IMR-90 (cell line): ENCODE results near the gene NLGN1. TPM values are rescaled to one million over a fixed set of nuclear protein-coding genes. Genes with fewer than 3 reads are reported as not detected.

Experiments
- ATAC-seq: fragments of 200-7000 bp; cut with Tn5 transposase; 2 replicates; pipeline ENCODE4 v1.9.1; 2020; ENCODE audit warnings: low read depth, mild to moderate bottlenecking, moderate library complexity
- BruUV-seq: library from RNA; stranded (reverse); fragments of 400-500 nt; replicated peaks from 2 replicates; lab custom pipeline; 2021; lab: Mats Ljungman, UMichigan
- CTCF ChIA-PET: fragments of 300-600 bp; formaldehyde crosslinking; extraction: SDS; loops from one replicate; lab custom pipeline; 2021; ENCODE audit warnings: antibody characterized with exemption; lab: Yijun Ruan, JAX
- POLR2A ChIA-PET: fragments of 300-600 bp; sonication (Branson Sonifier 250); formaldehyde crosslinking; loops from one replicate; lab custom pipeline; 2022; ENCODE audit warnings: antibody characterized with exemption; ENCODE audit not compliant: unreplicated experiment; lab: Charles Lee
- DNase-seq: peaks from one replicate; pipeline ENCODE4 v3.0.0; 2013
- H2AFZ ChIP-seq: replicated peaks from 2 replicates; pipeline ENCODE3; 2013; ENCODE audit warnings: low read length, mild to moderate bottlenecking; ENCODE audit not compliant: poor library complexity
- H2AK5ac ChIP-seq: 2 replicates; pipeline ENCODE4 v1.6.1; 2013; ENCODE audit warnings: low read depth, low read length, inconsistent platforms
- H2AK9ac ChIP-seq: replicated peaks from 2 replicates; pipeline ENCODE3; 2013; ENCODE audit warnings: mild to moderate bottlenecking, low read depth, low read length, moderate library complexity; ENCODE audit not compliant: poor library complexity
- H2BK120ac ChIP-seq: 2 replicates; pipeline ENCODE4 v1.6.1; 2013; ENCODE audit warnings: low read depth, low read length, inconsistent platforms
- H2BK15ac ChIP-seq: 3 replicates; pipeline ENCODE4 v1.6.1; 2013; ENCODE audit warnings: low read depth, low read length, inconsistent platforms
- H2BK20ac ChIP-seq: 2 replicates; pipeline ENCODE4 v1.6.1; 2013; ENCODE audit warnings: low read depth, mild to moderate bottlenecking, inconsistent platforms, low read length, moderate library complexity
- H2BK5ac ChIP-seq: 2 replicates; pipeline ENCODE4 v1.6.1; 2013; ENCODE audit warnings: mild to moderate bottlenecking, low read depth, low read length, inconsistent platforms; ENCODE audit not compliant: poor library complexity, severe bottlenecking
- H3K14ac ChIP-seq: replicated peaks from 2 replicates; pipeline ENCODE4 v1.6.1; 2013; ENCODE audit warnings: low read depth, low read length, inconsistent platforms
- H3K18ac ChIP-seq: 2 replicates; pipeline ENCODE4 v1.6.1; 2013; ENCODE audit warnings: low read depth, low read length, control low read depth
- H3K23ac ChIP-seq: 2 replicates; pipeline ENCODE4 v1.6.1; 2013; ENCODE audit warnings: low read depth, low read length, inconsistent platforms
- H3K27ac ChIP-seq: 2 replicates; pipeline ENCODE4 v1.5.1; 2013; ENCODE audit warnings: mild to moderate bottlenecking, control low read depth, low read length; ENCODE audit not compliant: insufficient read depth
- H3K27me3 ChIP-seq: 2 replicates; pipeline ENCODE4 v1.6.1; 2013; ENCODE audit warnings: low read length; ENCODE audit not compliant: control insufficient read depth, insufficient read depth
- H3K36me3 ChIP-seq: 2 replicates; pipeline ENCODE4 v1.6.1; 2013; ENCODE audit warnings: low read length, mixed read lengths; ENCODE audit not compliant: control insufficient read depth, insufficient read depth
- H3K4ac ChIP-seq: 2 replicates; pipeline ENCODE4 v1.6.1; 2013; ENCODE audit warnings: low read depth, low read length, inconsistent platforms
- H3K4me1 ChIP-seq: 2 replicates; pipeline ENCODE4 v1.6.1; 2013; ENCODE audit warnings: low read length, mixed read lengths; ENCODE audit not compliant: control insufficient read depth, insufficient read depth
- H3K4me2 ChIP-seq: 2 replicates; pipeline ENCODE4 v1.6.1; 2013; ENCODE audit warnings: low read depth, mild to moderate bottlenecking, control low read depth, low read length, moderate library complexity
- H3K4me3 ChIP-seq: 2 replicates; pipeline ENCODE4 v1.5.1; 2013; ENCODE audit warnings: low read depth, mild to moderate bottlenecking, control low read depth, low read length, moderate library complexity; ENCODE audit not compliant: insufficient read depth
- H3K56ac ChIP-seq: 2 replicates; pipeline ENCODE4 v1.6.1; 2013; ENCODE audit warnings: low read length, inconsistent platforms; ENCODE audit not compliant: insufficient read depth; ENCODE audit errors: extremely low read depth
- H3K79me1 ChIP-seq, 2 experiments: 2 replicates each; pipeline ENCODE4 v1.6.1; 2013; ENCODE audit warnings: low read length in 2 of 2, inconsistent platforms in 1 of 2, low read depth in 1 of 2
- H3K9ac ChIP-seq: 2 replicates; pipeline ENCODE4 v1.6.1; 2013; ENCODE audit warnings: low read depth, low read length, control low read depth
- H3K9me1 ChIP-seq: 2 replicates; pipeline ENCODE4 v1.6.1; 2013; ENCODE audit warnings: low read length, inconsistent platforms; ENCODE audit not compliant: insufficient read depth
- H3K9me3 ChIP-seq: 2 replicates; pipeline ENCODE4 v1.6.1; 2013; ENCODE audit warnings: low read length; ENCODE audit not compliant: control insufficient read depth, insufficient read depth
- H4K20me1 ChIP-seq: 2 replicates; pipeline ENCODE4 v1.6.1; 2013; ENCODE audit warnings: low read length, inconsistent platforms; ENCODE audit not compliant: insufficient read depth
- H4K5ac ChIP-seq: 2 replicates; pipeline ENCODE4 v1.6.1; 2013; ENCODE audit warnings: mild to moderate bottlenecking, low read depth, low read length, control low read depth
- H4K8ac ChIP-seq, 2 experiments: 2 replicates each; pipeline ENCODE4 v1.6.1; 2013; ENCODE audit warnings: low read depth in 2 of 2, low read length in 2 of 2, control low read depth in 1 of 2, inconsistent platforms in 1 of 2
- H4K91ac ChIP-seq: 2 replicates; pipeline ENCODE4 v1.6.1; 2013; ENCODE audit warnings: low read depth, low read length, inconsistent platforms; ENCODE audit not compliant: insufficient read depth
- CEBPB ChIP-seq: IDR thresholded peaks from 2 replicates; pipeline ENCODE4 v1.6.1; 2012; ENCODE audit warnings: low read depth, low read length, improper control_type of control experiment
- CHD1 ChIP-seq: IDR thresholded peaks from 2 replicates; pipeline ENCODE4 v1.6.1; 2012; ENCODE audit warnings: low read depth, low read length, improper control_type of control experiment
- FOS ChIP-seq: fragments of 150-350 bp; IDR thresholded peaks from 2 replicates; pipeline ENCODE4 v1.6.1; 2016; ENCODE audit warnings: low read depth, low read length
- MXI1 ChIP-seq: IDR thresholded peaks from 2 replicates; pipeline ENCODE4 v1.6.1; 2012; ENCODE audit warnings: low read depth, mild to moderate bottlenecking, low read length, moderate library complexity, borderline replicate concordance
- NFE2L2 ChIP-seq: fragments of 150-350 bp; IDR thresholded peaks from 2 replicates; pipeline ENCODE4 v1.6.1; 2016; ENCODE audit warnings: low read depth, mild to moderate bottlenecking, low read length
- POLR2A ChIP-seq: IDR thresholded peaks from 2 replicates; pipeline ENCODE4 v1.6.1; 2012; ENCODE audit warnings: mild to moderate bottlenecking, low read depth, low read length
- SMC3 ChIP-seq: fragments of 150-350 bp; IDR thresholded peaks from 2 replicates; pipeline ENCODE4 v1.6.1; 2016; ENCODE audit warnings: low read depth, mild to moderate bottlenecking, antibody characterized with exemption, low read length, moderate library complexity
- dilution Hi-C: fragments of 300-500 bp; cut with HindIII; formaldehyde crosslinking; loops from one replicate; pipeline ENCODE4 v1.14.3; 2018; ENCODE audit warnings: low sequenced_read_pairs; ENCODE audit not compliant: unreplicated experiment
- in situ Hi-C: fragments of 300-500 bp; cut with MboI; formaldehyde crosslinking; loops from 3 replicates; pipeline ENCODE4 v1.14.3; 2019; ENCODE audit warnings: low sequenced_read_pairs, inconsistent platforms, mixed read lengths
- intact Hi-C: fragments of 100-400 bp; cut with micrococcal nuclease; formaldehyde crosslinking; loops from 2 replicates; pipeline ENCODE4 v1.10.0; 2022
- polyA plus RNA-seq, 3 experiments: library from polyadenylated mRNA; depleted of rRNA; stranded (reverse); fragments of >200 nt; gene quantifications; 2 replicates each; pipeline ENCODE4 v1.2.3, GENCODE V29; 2012; ENCODE audit warnings: low replicate concordance in 1 of 3
- total RNA-seq: library from RNA; depleted of rRNA; stranded (reverse); fragments of >200 nt; gene quantifications from 2 replicates; pipeline ENCODE4 v1.2.3, GENCODE V29; 2012
- TF ChIP-seq, protein P1 (sequence below): conservative IDR thresholded peaks from 2 replicates; pipeline ENCODE4 v1.5.1; 2012; ENCODE audit warnings: mild to moderate bottlenecking, low read depth, low read length, improper control_type of control experiment

The NLGN1 gene
- total and polyA plus RNA-seq, 2 of the 4 experiments (the other 2 are of a cell fraction): 1.8 to 12.5 TPM

DNA sequence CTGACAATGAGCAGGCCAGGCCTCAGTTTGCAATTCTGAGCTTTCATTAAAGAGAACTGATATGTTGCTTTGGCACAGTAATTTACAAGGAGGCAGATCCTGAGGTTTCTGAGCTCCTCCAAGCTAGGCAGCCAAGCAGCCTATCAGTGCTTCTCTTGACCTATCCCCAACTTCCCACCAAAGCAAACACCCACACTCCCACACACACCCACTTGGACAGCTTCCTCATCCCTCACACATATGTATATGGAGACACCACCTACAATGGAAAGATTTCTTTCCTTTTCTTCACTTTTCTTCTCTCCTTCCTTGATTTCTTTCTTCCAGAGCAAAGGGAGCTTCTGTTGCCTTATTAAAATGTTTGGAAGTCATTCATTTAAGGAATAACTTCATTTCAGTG is 217.0 kb downstream of the NLGN1 start:
- Histone ChIP-seq H3K27ac (no peak overlapping the region), H3K18ac (no peak overlapping the region), H2AK5ac (no peak overlapping the region), H2BK5ac (no peak overlapping the region), H3K9me3 (no peaks in the 10 kb centered on the region), H2BK20ac (no peak overlapping the region), H3K14ac (no peak overlapping the region), H4K20me1 (no peaks in the 10 kb centered on the region), H3K4me3 (no peak overlapping the region), H2BK15ac (no peak overlapping the region), H3K79me1 (no peaks in the 10 kb centered on the region), H3K36me3 (no peaks in the 10 kb centered on the region), H3K9me1 (no peaks in the 10 kb centered on the region), H3K9ac (no peak overlapping the region), H3K27me3 (no peaks in the 10 kb centered on the region), H4K5ac (no peak overlapping the region), H2AK9ac (no peak overlapping the region), H2BK120ac (no peak overlapping the region), H2AFZ (no peak overlapping the region), H3K23ac (no peak overlapping the region), H3K56ac (no peak overlapping the region), H3K4me1 (no peaks in the 10 kb centered on the region), H3K4ac (no peak overlapping the region), H3K4me2 (no peak overlapping the region), H4K91ac (no peak overlapping the region), H4K8ac (no peak overlapping the region)
- TF ChIP-seq POLR2A (no peak), NFE2L2 (no peak), CHD1 (no peak), FOS (no peak), SMC3 (no peak), MXI1 (no peak), CEBPB (no peak)
- TF ChIP-seq, protein P1, sequence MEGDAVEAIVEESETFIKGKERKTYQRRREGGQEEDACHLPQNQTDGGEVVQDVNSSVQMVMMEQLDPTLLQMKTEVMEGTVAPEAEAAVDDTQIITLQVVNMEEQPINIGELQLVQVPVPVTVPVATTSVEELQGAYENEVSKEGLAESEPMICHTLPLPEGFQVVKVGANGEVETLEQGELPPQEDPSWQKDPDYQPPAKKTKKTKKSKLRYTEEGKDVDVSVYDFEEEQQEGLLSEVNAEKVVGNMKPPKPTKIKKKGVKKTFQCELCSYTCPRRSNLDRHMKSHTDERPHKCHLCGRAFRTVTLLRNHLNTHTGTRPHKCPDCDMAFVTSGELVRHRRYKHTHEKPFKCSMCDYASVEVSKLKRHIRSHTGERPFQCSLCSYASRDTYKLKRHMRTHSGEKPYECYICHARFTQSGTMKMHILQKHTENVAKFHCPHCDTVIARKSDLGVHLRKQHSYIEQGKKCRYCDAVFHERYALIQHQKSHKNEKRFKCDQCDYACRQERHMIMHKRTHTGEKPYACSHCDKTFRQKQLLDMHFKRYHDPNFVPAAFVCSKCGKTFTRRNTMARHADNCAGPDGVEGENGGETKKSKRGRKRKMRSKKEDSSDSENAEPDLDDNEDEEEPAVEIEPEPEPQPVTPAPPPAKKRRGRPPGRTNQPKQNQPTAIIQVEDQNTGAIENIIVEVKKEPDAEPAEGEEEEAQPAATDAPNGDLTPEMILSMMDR: no peak
- ChIA-PET CTCF (no interaction called here), POLR2A (no interaction called here)
- DNase-seq (no peak), ATAC-seq (no peak)
- in situ Hi-C loops: no loop called here
- intact Hi-C loops: no loop called here
- BruUV-seq: no TSS peak
- dilution Hi-C loops: no loop called here
